CD4-positive, alpha-beta T cell (primary cell): Measurements from ENCODE around the gene IFI35. TPM values are rescaled to one million over a fixed set of nuclear protein-coding genes. Genes with fewer than 3 reads are reported as not detected.

Experiments
- ATAC-seq: fragments of 200-7000 bp; cut with Tn5 transposase; one replicate; pipeline ENCODE4 v1.10.0; 2022; ENCODE audit warnings: mild to moderate bottlenecking; ENCODE audit not compliant: poor library complexity
- CTCF ChIA-PET: fragments of 350-600 bp; sonication (Branson Sonifier 250); formaldehyde crosslinking; loops from one replicate; lab custom pipeline; 2021; ENCODE audit warnings: antibody characterized with exemption, inconsistent platforms; lab: Charles Lee
- POLR2A ChIA-PET: fragments of 350-600 bp; sonication (Branson Sonifier 250); formaldehyde crosslinking; loops from one replicate; lab custom pipeline; 2021; ENCODE audit warnings: antibody characterized with exemption, inconsistent platforms; lab: Charles Lee
- DNase-seq, 14 experiments: peaks; one replicate each; pipeline ENCODE4 v3.0.0-alpha.2; 2013 to 2020; ENCODE audit warnings: mixed read lengths in 2 of 14
- H3K27ac ChIP-seq, 2 donors: one replicate each; pipeline versions ENCODE4 v1.5.1 to v1.7.0; 2013; ENCODE audit warnings: low read length in 2 of 2, low read depth in 1 of 2, mild to moderate bottlenecking in 1 of 2
- H3K27me3 ChIP-seq, 2 experiments: 1 replicate in 1 of 2; 2 replicates in 1 of 2; pipeline versions ENCODE4 v1.6.1 to v1.7.0; 2013; ENCODE audit warnings: low read length in 2 of 2, control low read depth in 1 of 2, mild to moderate bottlenecking in 1 of 2, moderate library complexity in 1 of 2; ENCODE audit not compliant: insufficient read depth in 2 of 2, control insufficient read depth in 1 of 2
- H3K36me3 ChIP-seq: one replicate; pipeline ENCODE4 v1.6.1; 2013; ENCODE audit warnings: low read length, control low read depth; ENCODE audit not compliant: insufficient read depth
- H3K4me1 ChIP-seq: one replicate; pipeline ENCODE4 v1.6.1; 2013; ENCODE audit warnings: low read length, control low read depth; ENCODE audit not compliant: insufficient read depth
- H3K4me3 ChIP-seq: one replicate; pipeline ENCODE4 v1.5.1; 2013; ENCODE audit warnings: mild to moderate bottlenecking, low read length, moderate library complexity
- H3K9me3 ChIP-seq, 2 experiments: 1 replicate in 1 of 2; 2 replicates in 1 of 2; pipeline versions ENCODE4 v1.6.1 to v1.7.0; 2013; ENCODE audit warnings: low read length in 2 of 2, mild to moderate bottlenecking in 2 of 2, control low read depth in 1 of 2, moderate library complexity in 1 of 2; ENCODE audit not compliant: control insufficient read depth in 1 of 2, insufficient read depth in 1 of 2
- H3K27ac Mint-ChIP-seq: one replicate; pipeline ENCODE4 v1.8.0; 2020; ENCODE audit warnings: mixed read lengths
- H3K27me3 Mint-ChIP-seq: one replicate; pipeline ENCODE4 v1.8.0; 2021; ENCODE audit warnings: mixed read lengths
- H3K36me3 Mint-ChIP-seq: one replicate; pipeline ENCODE4 v1.8.0; 2021; ENCODE audit warnings: low read depth, mixed read lengths
- H3K4me1 Mint-ChIP-seq: one replicate; pipeline ENCODE4 v1.8.0; 2021; ENCODE audit warnings: low read depth, mixed read lengths
- H3K4me3 Mint-ChIP-seq: one replicate; pipeline ENCODE4 v1.8.0; 2020; ENCODE audit warnings: mild to moderate bottlenecking, mixed read lengths
- H3K9me3 Mint-ChIP-seq: one replicate; pipeline ENCODE4 v1.8.0; 2020; ENCODE audit warnings: mixed read lengths
- intact Hi-C, 2 experiments: fragments of 100-400 bp; cut with DNase I in 1 of 2; cut with micrococcal nuclease in 1 of 2; formaldehyde crosslinking; loops; one replicate each; pipeline versions ENCODE4 v1.15.1 to v1.9.0; 2023 to 2025; cut with DNase I, micrococcal nuclease
- total RNA-seq, 174 experiments: library from RNA in 2 of 174; stranded (reverse) in 2 of 174; gene quantifications; one replicate each; pipeline ENCODE4 v1.2.3 and lab custom pipeline; 2021 to 2026
- TF ChIP-seq, protein P1 (sequence below): fragments of 200-600 bp; IDR thresholded peaks from one replicate; pipeline ENCODE4 v1.8.0; 2022; ENCODE audit warnings: antibody characterized with exemption, mild to moderate bottlenecking

IFI35 gene
- total RNA-seq, 2 experiments from 2014 or later, result 23.0 to 24.7 TPM

DNA sequence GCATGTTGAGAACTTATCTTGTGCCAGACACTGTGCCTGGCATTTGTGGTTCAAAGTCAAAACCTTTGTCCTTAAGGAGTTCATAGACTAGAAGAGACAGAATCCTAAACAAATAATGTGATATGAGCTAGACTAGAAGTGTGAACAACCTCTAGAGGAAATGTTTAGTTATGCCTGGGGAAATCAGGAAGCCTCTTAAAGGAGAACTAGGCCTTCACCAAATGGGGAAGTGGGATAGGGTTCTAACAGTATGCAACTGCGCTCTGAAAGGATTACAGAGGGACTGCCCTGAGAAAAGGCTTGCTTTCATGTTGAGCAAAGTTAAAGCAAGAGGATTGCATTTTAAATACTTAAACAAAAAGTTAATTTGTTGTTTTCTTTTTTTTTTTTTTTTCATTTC is 21.4 kb upstream of the IFI35 start:
- POLR2A ChIA-PET, result interaction anchor here (1.7 kb wide), 1 partner anchor 13 kb away, joined by 4 read pairs; the partner anchor contains the start of gene RPL27
- peaks cover 36% of the 10 kb centered on the region for H3K4me1 Mint-ChIP-seq
- intact Hi-C loops, result no loop called here
- TF ChIP-seq, protein P1, sequence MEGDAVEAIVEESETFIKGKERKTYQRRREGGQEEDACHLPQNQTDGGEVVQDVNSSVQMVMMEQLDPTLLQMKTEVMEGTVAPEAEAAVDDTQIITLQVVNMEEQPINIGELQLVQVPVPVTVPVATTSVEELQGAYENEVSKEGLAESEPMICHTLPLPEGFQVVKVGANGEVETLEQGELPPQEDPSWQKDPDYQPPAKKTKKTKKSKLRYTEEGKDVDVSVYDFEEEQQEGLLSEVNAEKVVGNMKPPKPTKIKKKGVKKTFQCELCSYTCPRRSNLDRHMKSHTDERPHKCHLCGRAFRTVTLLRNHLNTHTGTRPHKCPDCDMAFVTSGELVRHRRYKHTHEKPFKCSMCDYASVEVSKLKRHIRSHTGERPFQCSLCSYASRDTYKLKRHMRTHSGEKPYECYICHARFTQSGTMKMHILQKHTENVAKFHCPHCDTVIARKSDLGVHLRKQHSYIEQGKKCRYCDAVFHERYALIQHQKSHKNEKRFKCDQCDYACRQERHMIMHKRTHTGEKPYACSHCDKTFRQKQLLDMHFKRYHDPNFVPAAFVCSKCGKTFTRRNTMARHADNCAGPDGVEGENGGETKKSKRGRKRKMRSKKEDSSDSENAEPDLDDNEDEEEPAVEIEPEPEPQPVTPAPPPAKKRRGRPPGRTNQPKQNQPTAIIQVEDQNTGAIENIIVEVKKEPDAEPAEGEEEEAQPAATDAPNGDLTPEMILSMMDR, result no peak
- Histone ChIP-seq H3K4me3 (no peak overlapping the region), H3K9me3 (no peaks in the 10 kb centered on the region), H3K36me3 (peaks cover 58% of the 10 kb centered on the region), H3K4me1 (peaks cover 24% of the 10 kb centered on the region), H3K27ac (no peak overlapping the region), H3K27me3 (no peaks in the 10 kb centered on the region)
- peaks cover 71% of the 10 kb centered on the region for H3K36me3 Mint-ChIP-seq
- no peak overlapping the region for H3K27ac Mint-ChIP-seq
- no peaks in the 10 kb centered on the region for H3K9me3 Mint-ChIP-seq
- H3K27me3 Mint-ChIP-seq, result no peaks in the 10 kb centered on the region
- ATAC-seq, result no peak
- peak in 2 of 14 experiments; percentile 41 to 42 for DNase-seq
- H3K4me3 Mint-ChIP-seq, result no peak overlapping the region
- CTCF ChIA-PET, result interaction anchor here (2.8 kb wide), 1 partner anchor 13 kb away, joined by 11 read pairs; the partner anchor contains the start of gene RPL27

GRCh38 chr17:42989141-42989540 is 17.4 kb upstream of the IFI35 start:
- Histone ChIP-seq H3K4me3 (no peak overlapping the region), H3K27ac (no peak overlapping the region), H3K36me3 (peaks cover 82% of the 10 kb centered on the region), H3K9me3 (no peaks in the 10 kb centered on the region), H3K4me1 (peaks cover 2% of the 10 kb centered on the region), H3K27me3 (no peaks in the 10 kb centered on the region)
- no peak overlapping the region for H3K27ac Mint-ChIP-seq
- H3K27me3 Mint-ChIP-seq, result no peaks in the 10 kb centered on the region
- no peak overlapping the region for H3K4me3 Mint-ChIP-seq
- ChIA-PET CTCF (no interaction called here), POLR2A (no interaction called here)
- no peak for ATAC-seq
- H3K9me3 Mint-ChIP-seq, result no peaks in the 10 kb centered on the region
- intact Hi-C loops, result no loop called here
- DNase-seq, result no peak
- H3K36me3 Mint-ChIP-seq, result peaks cover 80% of the 10 kb centered on the region
- peaks cover 15% of the 10 kb centered on the region for H3K4me1 Mint-ChIP-seq
- TF ChIP-seq, protein P1, result no peak

DNA sequence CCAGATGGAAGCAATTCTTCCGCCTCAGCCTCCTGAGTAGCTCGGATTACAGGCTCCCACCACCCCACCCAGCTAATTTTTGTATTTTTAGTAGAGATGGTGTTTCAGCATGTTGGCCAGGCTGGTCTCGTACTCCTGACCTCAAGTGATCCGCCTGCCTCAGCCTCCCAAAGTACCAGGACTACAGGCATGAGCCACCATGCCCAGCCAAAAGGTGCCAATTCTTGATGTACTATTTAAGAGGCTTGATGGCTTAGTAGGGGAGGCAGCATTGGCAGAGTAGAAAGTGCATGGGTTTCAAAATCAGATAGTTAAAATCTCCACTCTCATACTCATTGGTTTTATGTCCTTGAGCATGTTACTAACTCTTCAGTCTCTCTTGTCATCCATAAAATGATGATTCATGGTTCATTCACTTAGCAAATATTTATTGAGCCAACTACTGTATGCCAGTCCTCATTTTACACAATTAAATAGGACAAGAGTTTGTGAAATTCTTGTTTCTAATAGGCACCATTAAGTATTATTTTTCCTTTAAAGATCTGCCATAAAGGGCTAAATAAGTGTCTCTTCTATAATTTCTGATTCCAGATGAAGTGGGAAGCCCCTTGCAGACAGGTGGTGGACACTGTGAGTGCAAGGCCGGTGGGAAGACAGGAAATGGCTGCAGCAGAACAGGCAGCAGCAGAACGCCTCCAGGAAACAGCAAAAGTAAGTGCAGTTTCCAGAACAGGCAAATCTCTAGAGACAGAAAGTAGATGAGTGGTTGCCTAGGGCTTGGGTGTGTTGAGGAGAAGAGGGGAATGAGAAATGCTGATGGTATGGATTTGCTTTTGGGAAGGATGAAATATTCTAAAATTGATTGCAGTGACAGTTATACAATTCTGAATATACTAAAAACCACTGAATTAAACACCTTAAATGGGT is 16.6 kb upstream of the IFI35 start:
- no peaks in the 10 kb centered on the region for H3K4me1 ChIP-seq
- peaks cover 10% of the 10 kb centered on the region for H3K4me1 Mint-ChIP-seq
- DNase-seq, result no peak
- H3K36me3 ChIP-seq, result peaks cover 75% of the 10 kb centered on the region
- TF ChIP-seq, protein P1, result no peak
- no peak for ATAC-seq
- POLR2A ChIA-PET, result no interaction called here
- H3K27me3 Mint-ChIP-seq, result no peaks in the 10 kb centered on the region
- no peak overlapping the region for H3K27ac Mint-ChIP-seq
- H3K27ac ChIP-seq, result no peak overlapping the region
- peaks cover 75% of the 10 kb centered on the region for H3K36me3 Mint-ChIP-seq
- no peaks in the 10 kb centered on the region for H3K9me3 ChIP-seq
- intact Hi-C loops, result loop anchor here (10.0 kb wide), 2 partner anchors 495 to 1025 kb away; partner anchors contain the start of genes DHX8 (in 1 of the 2) and TMEM101 (in 1 of the 2)
- CTCF ChIA-PET, result no interaction called here
- no peaks in the 10 kb centered on the region for H3K9me3 Mint-ChIP-seq
- no peaks in the 10 kb centered on the region for H3K27me3 ChIP-seq
- H3K4me3 Mint-ChIP-seq, result no peak overlapping the region
- H3K4me3 ChIP-seq, result no peak overlapping the region
